ENCODE measurements around the gene ADPRS. TPM values are rescaled to one million over a fixed set of nuclear protein-coding genes. Genes with fewer than 3 reads are reported as not detected.

The ADPRS gene
- total and polyA plus RNA-seq, 2 experiments from 2014 or later: 22.6 to 46.6 TPM

DNA sequence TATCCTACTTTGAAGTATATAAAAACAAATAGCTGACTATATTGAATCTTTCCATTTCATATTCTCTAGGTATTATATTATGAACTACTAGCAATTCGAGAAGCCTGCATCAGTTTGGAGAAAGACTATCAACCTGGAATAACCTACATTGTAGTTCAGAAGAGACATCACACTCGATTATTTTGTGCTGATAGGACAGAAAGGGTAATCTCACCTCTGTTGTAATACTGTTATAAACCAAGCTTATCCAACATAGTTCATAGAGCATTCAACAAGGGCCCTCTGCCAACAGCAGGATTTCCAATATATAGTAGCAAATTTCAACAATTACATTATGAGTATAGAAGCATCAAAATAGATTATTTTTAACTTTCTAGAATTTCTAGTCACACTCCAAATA lies 48.5 kb upstream of the ADPRS start:
- H3K4me1 ChIP-seq (ENCODE audit: insufficient read depth): no peaks in the 10 kb centered on the region
- TF ChIP-seq JUNB (IDR thresholded peaks at IDR 0.05; ENCODE audit: unreplicated experiment) (no peak), EZH2phosphoT487 (IDR thresholded peaks at IDR 0.05; ENCODE audit: unreplicated experiment) (no peak), EZH2 (IDR thresholded peaks at IDR 0.05; ENCODE audit: low read depth, unreplicated experiment) (no peak), NANOG (IDR thresholded peaks at IDR 0.05; ENCODE audit: borderline replicate concordance) (no peak), POLR2AphosphoS5 (IDR thresholded peaks at IDR 0.05; ENCODE audit: low read depth) (no peak), CREB1 (CRISPR knock-in tag; IDR thresholded peaks at IDR 0.05; ENCODE audit: low read depth) (no peak)
- TF ChIP-seq, protein P1, sequence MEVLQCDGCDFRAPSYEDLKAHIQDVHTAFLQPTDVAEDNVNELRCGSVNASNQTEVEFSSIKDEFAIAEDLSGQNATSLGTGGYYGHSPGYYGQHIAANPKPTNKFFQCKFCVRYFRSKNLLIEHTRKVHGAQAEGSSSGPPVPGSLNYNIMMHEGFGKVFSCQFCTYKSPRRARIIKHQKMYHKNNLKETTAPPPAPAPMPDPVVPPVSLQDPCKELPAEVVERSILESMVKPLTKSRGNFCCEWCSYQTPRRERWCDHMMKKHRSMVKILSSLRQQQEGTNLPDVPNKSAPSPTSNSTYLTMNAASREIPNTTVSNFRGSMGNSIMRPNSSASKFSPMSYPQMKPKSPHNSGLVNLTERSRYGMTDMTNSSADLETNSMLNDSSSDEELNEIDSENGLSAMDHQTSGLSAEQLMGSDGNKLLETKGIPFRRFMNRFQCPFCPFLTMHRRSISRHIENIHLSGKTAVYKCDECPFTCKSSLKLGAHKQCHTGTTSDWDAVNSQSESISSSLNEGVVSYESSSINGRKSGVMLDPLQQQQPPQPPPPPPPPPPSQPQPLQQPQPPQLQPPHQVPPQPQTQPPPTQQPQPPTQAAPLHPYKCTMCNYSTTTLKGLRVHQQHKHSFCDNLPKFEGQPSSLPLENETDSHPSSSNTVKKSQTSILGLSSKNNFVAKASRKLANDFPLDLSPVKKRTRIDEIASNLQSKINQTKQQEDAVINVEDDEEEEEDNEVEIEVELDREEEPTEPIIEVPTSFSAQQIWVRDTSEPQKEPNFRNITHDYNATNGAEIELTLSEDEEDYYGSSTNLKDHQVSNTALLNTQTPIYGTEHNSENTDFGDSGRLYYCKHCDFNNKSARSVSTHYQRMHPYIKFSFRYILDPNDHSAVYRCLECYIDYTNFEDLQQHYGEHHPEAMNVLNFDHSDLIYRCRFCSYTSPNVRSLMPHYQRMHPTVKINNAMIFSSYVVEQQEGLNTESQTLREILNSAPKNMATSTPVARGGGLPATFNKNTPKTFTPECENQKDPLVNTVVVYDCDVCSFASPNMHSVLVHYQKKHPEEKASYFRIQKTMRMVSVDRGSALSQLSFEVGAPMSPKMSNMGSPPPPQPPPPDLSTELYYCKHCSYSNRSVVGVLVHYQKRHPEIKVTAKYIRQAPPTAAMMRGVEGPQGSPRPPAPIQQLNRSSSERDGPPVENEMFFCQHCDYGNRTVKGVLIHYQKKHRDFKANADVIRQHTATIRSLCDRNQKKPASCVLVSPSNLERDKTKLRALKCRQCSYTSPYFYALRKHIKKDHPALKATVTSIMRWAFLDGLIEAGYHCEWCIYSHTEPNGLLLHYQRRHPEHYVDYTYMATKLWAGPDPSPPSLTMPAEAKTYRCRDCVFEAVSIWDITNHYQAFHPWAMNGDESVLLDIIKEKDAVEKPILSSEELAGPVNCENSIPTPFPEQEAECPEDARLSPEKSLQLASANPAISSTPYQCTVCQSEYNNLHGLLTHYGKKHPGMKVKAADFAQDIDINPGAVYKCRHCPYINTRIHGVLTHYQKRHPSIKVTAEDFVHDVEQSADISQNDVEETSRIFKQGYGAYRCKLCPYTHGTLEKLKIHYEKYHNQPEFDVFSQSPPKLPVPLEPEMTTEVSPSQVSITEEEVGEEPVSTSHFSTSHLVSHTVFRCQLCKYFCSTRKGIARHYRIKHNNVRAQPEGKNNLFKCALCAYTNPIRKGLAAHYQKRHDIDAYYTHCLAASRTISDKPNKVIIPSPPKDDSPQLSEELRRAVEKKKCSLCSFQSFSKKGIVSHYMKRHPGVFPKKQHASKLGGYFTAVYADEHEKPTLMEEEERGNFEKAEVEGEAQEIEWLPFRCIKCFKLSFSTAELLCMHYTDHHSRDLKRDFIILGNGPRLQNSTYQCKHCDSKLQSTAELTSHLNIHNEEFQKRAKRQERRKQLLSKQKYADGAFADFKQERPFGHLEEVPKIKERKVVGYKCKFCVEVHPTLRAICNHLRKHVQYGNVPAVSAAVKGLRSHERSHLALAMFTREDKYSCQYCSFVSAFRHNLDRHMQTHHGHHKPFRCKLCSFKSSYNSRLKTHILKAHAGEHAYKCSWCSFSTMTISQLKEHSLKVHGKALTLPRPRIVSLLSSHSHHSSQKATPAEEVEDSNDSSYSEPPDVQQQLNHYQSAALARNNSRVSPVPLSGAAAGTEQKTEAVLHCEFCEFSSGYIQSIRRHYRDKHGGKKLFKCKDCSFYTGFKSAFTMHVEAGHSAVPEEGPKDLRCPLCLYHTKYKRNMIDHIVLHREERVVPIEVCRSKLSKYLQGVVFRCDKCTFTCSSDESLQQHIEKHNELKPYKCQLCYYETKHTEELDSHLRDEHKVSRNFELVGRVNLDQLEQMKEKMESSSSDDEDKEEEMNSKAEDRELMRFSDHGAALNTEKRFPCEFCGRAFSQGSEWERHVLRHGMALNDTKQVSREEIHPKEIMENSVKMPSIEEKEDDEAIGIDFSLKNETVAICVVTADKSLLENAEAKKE (CRISPR knock-in tag; IDR thresholded peaks at IDR 0.05): no peak
- TF ChIP-seq, protein P2, sequence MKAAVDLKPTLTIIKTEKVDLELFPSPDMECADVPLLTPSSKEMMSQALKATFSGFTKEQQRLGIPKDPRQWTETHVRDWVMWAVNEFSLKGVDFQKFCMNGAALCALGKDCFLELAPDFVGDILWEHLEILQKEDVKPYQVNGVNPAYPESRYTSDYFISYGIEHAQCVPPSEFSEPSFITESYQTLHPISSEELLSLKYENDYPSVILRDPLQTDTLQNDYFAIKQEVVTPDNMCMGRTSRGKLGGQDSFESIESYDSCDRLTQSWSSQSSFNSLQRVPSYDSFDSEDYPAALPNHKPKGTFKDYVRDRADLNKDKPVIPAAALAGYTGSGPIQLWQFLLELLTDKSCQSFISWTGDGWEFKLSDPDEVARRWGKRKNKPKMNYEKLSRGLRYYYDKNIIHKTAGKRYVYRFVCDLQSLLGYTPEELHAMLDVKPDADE (IDR thresholded peaks at IDR 0.05): no peak
- TF ChIP-seq, protein P3, sequence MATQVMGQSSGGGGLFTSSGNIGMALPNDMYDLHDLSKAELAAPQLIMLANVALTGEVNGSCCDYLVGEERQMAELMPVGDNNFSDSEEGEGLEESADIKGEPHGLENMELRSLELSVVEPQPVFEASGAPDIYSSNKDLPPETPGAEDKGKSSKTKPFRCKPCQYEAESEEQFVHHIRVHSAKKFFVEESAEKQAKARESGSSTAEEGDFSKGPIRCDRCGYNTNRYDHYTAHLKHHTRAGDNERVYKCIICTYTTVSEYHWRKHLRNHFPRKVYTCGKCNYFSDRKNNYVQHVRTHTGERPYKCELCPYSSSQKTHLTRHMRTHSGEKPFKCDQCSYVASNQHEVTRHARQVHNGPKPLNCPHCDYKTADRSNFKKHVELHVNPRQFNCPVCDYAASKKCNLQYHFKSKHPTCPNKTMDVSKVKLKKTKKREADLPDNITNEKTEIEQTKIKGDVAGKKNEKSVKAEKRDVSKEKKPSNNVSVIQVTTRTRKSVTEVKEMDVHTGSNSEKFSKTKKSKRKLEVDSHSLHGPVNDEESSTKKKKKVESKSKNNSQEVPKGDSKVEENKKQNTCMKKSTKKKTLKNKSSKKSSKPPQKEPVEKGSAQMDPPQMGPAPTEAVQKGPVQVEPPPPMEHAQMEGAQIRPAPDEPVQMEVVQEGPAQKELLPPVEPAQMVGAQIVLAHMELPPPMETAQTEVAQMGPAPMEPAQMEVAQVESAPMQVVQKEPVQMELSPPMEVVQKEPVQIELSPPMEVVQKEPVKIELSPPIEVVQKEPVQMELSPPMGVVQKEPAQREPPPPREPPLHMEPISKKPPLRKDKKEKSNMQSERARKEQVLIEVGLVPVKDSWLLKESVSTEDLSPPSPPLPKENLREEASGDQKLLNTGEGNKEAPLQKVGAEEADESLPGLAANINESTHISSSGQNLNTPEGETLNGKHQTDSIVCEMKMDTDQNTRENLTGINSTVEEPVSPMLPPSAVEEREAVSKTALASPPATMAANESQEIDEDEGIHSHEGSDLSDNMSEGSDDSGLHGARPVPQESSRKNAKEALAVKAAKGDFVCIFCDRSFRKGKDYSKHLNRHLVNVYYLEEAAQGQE (IDR thresholded peaks at IDR 0.05; ENCODE audit: unreplicated experiment): no peak
- TF ChIP-seq, protein P4, sequence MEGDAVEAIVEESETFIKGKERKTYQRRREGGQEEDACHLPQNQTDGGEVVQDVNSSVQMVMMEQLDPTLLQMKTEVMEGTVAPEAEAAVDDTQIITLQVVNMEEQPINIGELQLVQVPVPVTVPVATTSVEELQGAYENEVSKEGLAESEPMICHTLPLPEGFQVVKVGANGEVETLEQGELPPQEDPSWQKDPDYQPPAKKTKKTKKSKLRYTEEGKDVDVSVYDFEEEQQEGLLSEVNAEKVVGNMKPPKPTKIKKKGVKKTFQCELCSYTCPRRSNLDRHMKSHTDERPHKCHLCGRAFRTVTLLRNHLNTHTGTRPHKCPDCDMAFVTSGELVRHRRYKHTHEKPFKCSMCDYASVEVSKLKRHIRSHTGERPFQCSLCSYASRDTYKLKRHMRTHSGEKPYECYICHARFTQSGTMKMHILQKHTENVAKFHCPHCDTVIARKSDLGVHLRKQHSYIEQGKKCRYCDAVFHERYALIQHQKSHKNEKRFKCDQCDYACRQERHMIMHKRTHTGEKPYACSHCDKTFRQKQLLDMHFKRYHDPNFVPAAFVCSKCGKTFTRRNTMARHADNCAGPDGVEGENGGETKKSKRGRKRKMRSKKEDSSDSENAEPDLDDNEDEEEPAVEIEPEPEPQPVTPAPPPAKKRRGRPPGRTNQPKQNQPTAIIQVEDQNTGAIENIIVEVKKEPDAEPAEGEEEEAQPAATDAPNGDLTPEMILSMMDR (conservative IDR thresholded peaks at IDR 0.05; ENCODE audit: low read depth in 2 of 2): no peak
- no peaks in the 10 kb centered on the region for H3K27me3 ChIP-seq (ENCODE audit: insufficient read depth)
- H3K9me3 Mint-ChIP-seq: no peaks in the 10 kb centered on the region
- no peak overlapping the region for H3K4me2 ChIP-seq
- no peaks in the 10 kb centered on the region for H4K20me1 ChIP-seq (replicated peaks; ENCODE audit: insufficient read depth)
- H2AFZ ChIP-seq: no peak overlapping the region
- no peaks in the 10 kb centered on the region for H3K9me2 ChIP-seq (ENCODE audit: insufficient read depth)
- no peaks in the 10 kb centered on the region for H3K27me3 Mint-ChIP-seq (ENCODE audit: insufficient read depth, low read depth, poor library complexity)
- H3K4me1 Mint-ChIP-seq: no peaks in the 10 kb centered on the region
- no peak overlapping the region for H3K27ac Mint-ChIP-seq
- peaks cover 13% of the 10 kb centered on the region; the same call in 2 of the 3 replicates for H3K36me3 Mint-ChIP-seq (ENCODE audit: low read depth)
- H3K27ac ChIP-seq (ENCODE audit: low read depth): no peak overlapping the region
- DNase-seq (ENCODE audit: low spot score): no peak
- H3K4me3 Mint-ChIP-seq: no peak overlapping the region
- ATAC-seq: no peak
- peaks cover 8% of the 10 kb centered on the region; the same call in 1 of the 2 replicates for H3K36me3 ChIP-seq (ENCODE audit: insufficient read depth)
- H3K79me2 ChIP-seq (replicated peaks; ENCODE audit: insufficient read depth): no peaks in the 10 kb centered on the region
- H3K4me3 ChIP-seq: no peak overlapping the region
- H3F3A ChIP-seq (replicated peaks; ENCODE audit: low read depth): no peaks in the 10 kb centered on the region

Data from GM23338 (cell line).